Measurements from ENCODE around the gene G3BP2. TPM values are rescaled to one million over a fixed set of nuclear protein-coding genes. Genes with fewer than 3 reads are reported as not detected.
"Not testable (repeated sequence)": the region's sequence is repeated elsewhere in the genome, so short reads cannot be mapped to it uniquely, and the experiment has no call there.

The G3BP2 gene
- total RNA-seq, 2 donors from 2014 or later, result 118 to 122 TPM

DNA sequence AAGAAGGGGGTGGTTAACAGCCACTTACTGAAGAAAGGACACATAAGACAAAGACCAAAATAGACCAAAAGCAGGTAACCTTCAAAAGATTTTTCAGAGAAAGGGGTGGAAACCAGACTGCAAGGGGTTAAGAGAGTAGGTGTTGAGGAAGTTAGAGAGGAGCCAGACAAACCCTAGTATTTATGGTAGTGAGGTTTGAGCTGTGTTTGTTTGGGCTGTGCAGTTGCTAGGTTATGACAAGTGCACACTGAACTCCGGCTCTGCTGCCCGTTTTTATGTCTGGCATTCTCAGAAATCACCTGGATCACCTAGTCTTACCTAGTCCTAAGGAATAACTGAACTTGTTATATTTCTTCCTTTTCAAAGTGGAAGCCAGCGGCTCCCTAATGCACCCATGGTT is 22.9 kb upstream of the G3BP2 start:
- ATAC-seq (peak; percentile 17 to 85), DNase-seq (ENCODE audit: low spot score in 2 of 2) (no peak)
- Mint-ChIP-seq H3K36me3 (peaks cover 0 to 8% of the 10 kb centered on the region in 2 donors), H3K27ac (peak overlapping the region; percentile 25 to 38), H3K9me3 (peaks cover 0 to 5% of the 10 kb centered on the region in 2 donors)

DNA sequence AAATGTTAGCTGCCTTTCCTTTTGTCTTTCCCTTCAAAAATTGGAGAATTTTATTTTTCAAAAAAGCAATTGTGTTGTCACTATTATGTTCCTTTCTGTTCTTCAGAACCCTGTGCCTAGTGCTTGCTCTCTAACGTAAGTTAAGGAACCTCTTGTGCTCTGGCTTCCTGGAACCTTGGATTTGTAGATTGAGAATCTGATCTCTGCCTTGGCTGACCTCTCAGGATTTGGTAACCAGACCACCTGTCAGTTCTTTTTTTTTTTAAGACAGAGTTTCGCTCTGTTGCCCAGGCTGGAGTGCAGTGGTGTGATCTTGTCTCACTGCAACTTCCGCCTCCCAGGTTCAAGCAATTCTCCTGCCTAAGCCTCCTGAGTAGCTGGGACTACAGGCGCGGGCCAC is 18.9 kb upstream of the G3BP2 start:
- not testable (repeated sequence) for DNase-seq (ENCODE audit: low spot score in 2 of 2); H3K9me3 Mint-ChIP-seq; H3K27ac Mint-ChIP-seq; ATAC-seq
- peaks cover 8 to 17% of the 10 kb centered on the region in 2 donors for H3K36me3 Mint-ChIP-seq

DNA sequence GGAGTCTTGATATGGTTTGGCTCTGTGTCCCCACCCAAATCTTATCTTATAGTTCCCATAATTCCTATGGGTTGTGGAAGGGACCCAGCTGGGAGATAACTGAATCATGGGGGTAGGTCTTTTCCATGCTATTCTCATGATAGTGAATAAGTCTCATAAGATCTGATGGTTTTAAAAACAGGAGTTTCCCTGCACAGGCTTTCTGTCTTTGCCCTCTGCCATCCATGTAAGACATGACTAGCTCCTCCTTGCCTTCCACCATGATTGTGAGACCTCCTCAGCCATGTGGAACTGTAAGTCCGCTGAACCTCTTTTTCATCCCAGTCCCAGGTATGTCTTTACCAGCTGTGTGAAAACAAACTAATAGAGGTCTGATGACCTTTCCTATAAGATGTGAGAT is 13.9 kb upstream of the G3BP2 start:
- not testable (repeated sequence) for H3K9me3 Mint-ChIP-seq; ATAC-seq; DNase-seq (ENCODE audit: low spot score in 2 of 2)
- Mint-ChIP-seq H3K36me3 (peaks cover 0 to 18% of the 10 kb centered on the region in 2 donors), H3K27ac (peak overlapping the region in 1 of 2 donors; percentile 77)

GRCh38 chr4:75686346-75686745 is 13.1 kb upstream of the G3BP2 start:
- H3K9me3 Mint-ChIP-seq, result peaks cover 0 to 4% of the 10 kb centered on the region in 2 donors
- peaks cover 0 to 18% of the 10 kb centered on the region in 2 donors for H3K36me3 Mint-ChIP-seq
- H3K27ac Mint-ChIP-seq, result peak overlapping the region in 1 of 2 donors; percentile 17
- ATAC-seq, result peak; percentile 59 to 75
- no peak for DNase-seq (ENCODE audit: low spot score in 2 of 2)

- Mint-ChIP-seq H3K9me3 (peaks cover 0 to 4% of the 10 kb centered on the region in 2 donors), H3K27ac (peak overlapping the region in 1 of 2 donors; percentile 17), H3K36me3 (peaks cover 0 to 18% of the 10 kb centered on the region in 2 donors)
- ATAC-seq (no peak), DNase-seq (ENCODE audit: low spot score in 2 of 2) (no peak)
Observed at GRCh38 chr4:75685546-75686189, 12.5 kb upstream of the G3BP2 start.

- H3K9me3 Mint-ChIP-seq, result peaks cover 0 to 4% of the 10 kb centered on the region in 2 donors
- no peak for DNase-seq (ENCODE audit: low spot score in 2 of 2)
- peaks cover 0 to 14% of the 10 kb centered on the region in 2 donors for H3K36me3 Mint-ChIP-seq
- ATAC-seq, result peak in 1 of 2 donors; percentile 21
- no peak overlapping the region for H3K27ac Mint-ChIP-seq
Observed at GRCh38 chr4:75683482-75684155, 10.4 kb upstream of the G3BP2 start.

DNA sequence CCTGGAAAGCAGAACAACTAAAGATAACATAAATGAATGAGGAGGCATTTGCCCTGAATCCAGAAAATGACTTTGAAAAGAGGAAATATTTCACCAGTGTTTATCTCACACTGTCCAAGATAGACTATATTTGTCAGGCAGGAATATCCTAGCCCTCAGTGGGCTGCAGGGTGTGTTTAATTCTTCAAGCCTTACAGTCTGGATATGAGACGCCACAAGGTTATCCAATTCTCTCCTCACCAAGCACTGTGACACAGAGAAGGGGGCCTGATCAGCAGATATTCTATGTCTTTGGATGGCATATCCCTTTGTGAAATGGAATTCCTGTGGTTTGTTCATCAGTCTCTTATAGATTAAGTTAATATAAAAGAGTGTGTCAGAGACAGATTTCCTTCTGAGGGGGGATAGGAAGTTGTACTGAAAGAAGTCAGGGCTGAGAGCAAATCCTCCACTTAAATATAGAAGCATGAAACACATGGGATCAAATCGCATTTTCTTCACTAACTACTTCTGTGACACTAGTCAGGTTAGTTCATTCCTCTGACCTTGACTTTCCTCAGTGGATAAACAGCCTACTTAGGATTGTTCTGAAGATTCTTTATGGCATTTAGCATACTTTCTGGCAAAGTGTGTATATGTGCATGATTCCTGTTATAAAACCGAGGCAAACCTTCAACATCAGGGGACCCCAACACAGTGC is 6.8 kb upstream of the G3BP2 start:
- Mint-ChIP-seq H3K27ac (no peak overlapping the region), H3K9me3 (no peaks in the 10 kb centered on the region), H3K36me3 (no peaks in the 10 kb centered on the region)
- ATAC-seq, result no peak
- no peak for DNase-seq (ENCODE audit: low spot score in 2 of 2)

DNA sequence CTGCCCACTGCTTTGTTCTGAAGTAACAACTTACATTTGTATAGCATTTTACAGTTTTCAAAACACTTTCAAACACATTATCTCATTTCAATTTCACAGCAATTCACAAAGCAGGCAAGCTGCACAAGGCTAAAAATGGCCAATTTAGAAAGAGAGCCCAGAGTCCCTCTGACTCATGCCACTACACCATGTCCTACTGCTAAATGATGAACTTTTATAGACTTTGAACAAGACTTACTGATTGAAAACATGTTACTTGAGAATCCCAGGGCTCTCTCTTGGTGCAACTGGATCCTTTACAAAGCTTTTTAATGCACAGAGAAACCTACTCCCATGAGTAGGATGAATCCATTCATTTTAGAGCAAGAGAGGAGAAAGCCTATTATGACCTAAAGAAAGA is 5.8 kb upstream of the G3BP2 start:
- Mint-ChIP-seq H3K9me3 (no peaks in the 10 kb centered on the region), H3K36me3 (no peaks in the 10 kb centered on the region), H3K27ac (no peak overlapping the region)
- ATAC-seq (no peak), DNase-seq (ENCODE audit: low spot score in 2 of 2) (no peak)

DNA sequence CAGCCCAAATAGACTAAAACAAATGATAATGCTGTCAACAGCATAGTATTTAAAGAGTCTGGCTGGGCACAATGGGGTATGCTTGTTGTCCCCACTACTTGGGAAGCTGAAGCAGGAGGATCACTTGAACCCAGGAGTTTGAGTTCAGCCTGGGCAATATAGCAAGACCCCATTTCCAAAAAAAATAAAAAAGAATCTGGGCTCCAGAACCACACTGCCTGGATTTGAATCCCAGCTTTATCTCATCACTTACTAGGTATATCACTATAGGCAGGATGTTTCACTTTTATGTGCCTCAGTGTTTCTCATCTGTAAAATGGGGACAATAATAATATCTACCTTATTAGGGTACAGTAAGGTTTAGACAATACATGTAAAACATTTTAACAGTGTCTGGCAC is 5.3 kb upstream of the G3BP2 start:
- H3K9me3 Mint-ChIP-seq, result no peaks in the 10 kb centered on the region
- DNase-seq (ENCODE audit: low spot score in 2 of 2) (no peak), ATAC-seq (no peak)
- no peak overlapping the region for H3K27ac Mint-ChIP-seq
- H3K36me3 Mint-ChIP-seq, result no peaks in the 10 kb centered on the region

- H3K27ac Mint-ChIP-seq, result no peak overlapping the region
Observed at GRCh38 chr4:75675004-75675531, 1.9 kb upstream of the G3BP2 start.

GRCh38 chr4:75673959-75674328 is 733 bp upstream of the G3BP2 start:
- no peak for ATAC-seq
- no peak for DNase-seq (ENCODE audit: low spot score in 2 of 2)
- peaks cover 20 to 27% of the 10 kb centered on the region in 2 donors for H3K36me3 Mint-ChIP-seq
- no peaks in the 10 kb centered on the region for H3K9me3 Mint-ChIP-seq
- peak overlapping the region; percentile 99 for H3K27ac Mint-ChIP-seq

More at GRCh38 chr4:75675004-75675531, 1.9 kb upstream of the G3BP2 start:
- Mint-ChIP-seq H3K9me3 (no peaks in the 10 kb centered on the region), H3K36me3 (peaks cover 20 to 27% of the 10 kb centered on the region in 2 donors)
- DNase-seq (ENCODE audit: low spot score in 2 of 2) (no peak), ATAC-seq (no peak)

DNA sequence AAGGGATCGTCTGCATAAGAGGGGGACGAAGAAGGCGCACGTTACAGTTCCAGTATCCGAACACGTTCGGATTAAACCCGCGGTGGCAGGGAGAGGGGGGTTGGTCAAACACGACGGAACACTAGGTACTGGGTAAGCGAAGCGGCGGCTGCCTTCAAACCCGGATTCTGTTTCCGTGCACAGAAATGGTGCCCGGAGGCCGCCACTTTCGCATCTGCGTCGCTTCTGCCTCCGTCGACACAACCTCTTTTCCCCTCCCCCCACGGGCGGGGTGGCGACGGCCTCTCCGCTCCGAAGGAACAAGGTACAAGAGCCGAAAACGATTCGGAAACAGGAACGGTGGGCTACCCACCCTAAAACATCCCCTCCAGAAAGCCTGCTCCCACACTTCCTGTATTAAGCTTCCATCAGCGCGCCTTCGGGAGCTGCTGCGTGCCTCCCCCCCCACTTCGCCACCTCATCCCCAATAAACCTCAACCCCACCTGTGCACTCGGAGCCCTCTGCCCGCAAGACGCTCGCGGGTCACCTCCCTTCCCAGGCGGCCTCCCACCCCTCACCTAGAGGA is 667 bp downstream of the G3BP2 start:
- ATAC-seq (peak; percentile 21 to 26), DNase-seq (ENCODE audit: low spot score in 2 of 2) (peak; percentile 75 to 83)
- H3K36me3 Mint-ChIP-seq, result peaks cover 20 to 27% of the 10 kb centered on the region in 2 donors
- H3K9me3 Mint-ChIP-seq, result no peaks in the 10 kb centered on the region
- peak overlapping the region; percentile 99 for H3K27ac Mint-ChIP-seq

GRCh38 chr4:75671802-75672421 is 1.3 kb downstream of the G3BP2 start:
- peak overlapping the region; percentile 99 for H3K27ac Mint-ChIP-seq
- DNase-seq (ENCODE audit: low spot score in 2 of 2) (no peak), ATAC-seq (no peak)
- no peaks in the 10 kb centered on the region for H3K9me3 Mint-ChIP-seq
- peaks cover 20 to 27% of the 10 kb centered on the region in 2 donors for H3K36me3 Mint-ChIP-seq

DNA sequence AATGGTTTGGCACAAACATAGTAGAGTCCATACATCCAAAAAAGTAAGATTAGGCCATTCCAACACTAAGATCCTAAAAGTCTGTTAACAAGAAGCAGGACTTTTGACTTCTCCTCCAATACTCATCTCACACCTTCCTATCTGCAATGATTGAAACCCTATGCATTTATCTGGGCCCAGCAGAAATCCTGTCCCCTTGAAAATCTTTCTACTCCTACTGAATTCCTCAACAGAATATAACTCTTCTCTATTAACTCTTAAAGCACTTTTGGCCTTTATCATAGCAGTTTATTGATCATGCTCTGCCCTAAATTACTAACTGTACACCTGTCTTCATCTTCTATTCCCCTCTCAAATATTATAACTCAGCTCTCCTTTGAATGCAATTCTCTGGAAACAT is 4.6 kb downstream of the G3BP2 start:
- Mint-ChIP-seq H3K36me3 (peaks cover 20 to 27% of the 10 kb centered on the region in 2 donors), H3K9me3 (no peaks in the 10 kb centered on the region), H3K27ac (peak overlapping the region in 1 of 2 donors; percentile 3)
- ATAC-seq, result no peak
- DNase-seq (ENCODE audit: low spot score in 2 of 2), result no peak

DNA sequence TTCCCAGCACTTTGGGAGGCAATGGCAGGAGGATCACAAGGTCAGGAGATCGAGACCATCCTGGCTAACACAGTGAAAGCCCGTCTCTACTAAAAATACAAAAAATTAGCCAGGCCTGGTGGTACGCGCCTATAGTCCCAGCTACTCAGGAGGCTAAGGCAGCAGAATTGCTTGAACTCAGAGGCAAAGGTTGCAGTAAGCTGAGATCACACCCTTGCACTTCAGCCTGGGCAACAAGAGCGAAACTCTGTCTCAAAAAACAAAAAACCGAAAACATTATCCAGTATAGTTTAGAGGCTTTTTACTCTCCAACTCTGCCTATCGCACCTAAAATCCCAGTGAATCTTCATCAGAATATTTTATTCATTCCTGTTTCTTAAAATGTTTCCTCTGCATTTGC is 5.6 kb downstream of the G3BP2 start:
- H3K36me3 Mint-ChIP-seq, result peaks cover 13 to 23% of the 10 kb centered on the region in 2 donors
- H3K27ac Mint-ChIP-seq, result peak overlapping the region; percentile 46 to 68
- not testable (repeated sequence) for ATAC-seq; H3K9me3 Mint-ChIP-seq; DNase-seq (ENCODE audit: low spot score in 2 of 2)

DNA sequence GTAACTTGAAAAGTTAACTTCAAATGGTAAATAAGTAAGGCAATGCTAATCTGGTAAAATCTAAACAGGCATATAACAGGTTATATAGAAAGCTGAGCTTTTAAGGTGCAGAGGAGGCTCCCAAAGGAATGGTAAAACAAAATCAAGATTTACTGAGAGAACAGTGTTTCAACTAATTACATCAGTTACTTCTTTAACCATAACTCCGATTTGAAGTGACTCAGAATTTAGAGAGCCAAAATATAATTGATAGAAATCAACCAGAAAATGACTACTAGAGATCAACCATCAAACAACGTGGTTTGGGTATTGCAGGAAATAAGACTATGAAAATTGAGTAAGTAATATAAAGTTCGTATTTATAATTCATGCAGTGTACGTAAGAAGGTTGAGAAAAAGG is 6.9 kb downstream of the G3BP2 start:
- Mint-ChIP-seq H3K27ac (peak overlapping the region in 1 of 2 donors; percentile 68), H3K36me3 (peaks cover 0 to 13% of the 10 kb centered on the region in 2 donors), H3K9me3 (no peaks in the 10 kb centered on the region)
- ATAC-seq, result peak; percentile 48 to 63
- DNase-seq (ENCODE audit: low spot score in 2 of 2), result no peak
